ENCODE measurements around the gene MRO. TPM values are rescaled to one million over a fixed set of nuclear protein-coding genes. Genes with fewer than 3 reads are reported as not detected.
"Not testable (repeated sequence)": the region's sequence is repeated elsewhere in the genome, so short reads cannot be mapped to it uniquely, and the experiment has no call there.

The MRO gene
- total RNA-seq, 1 experiment from 2014 or later: not detected

DNA sequence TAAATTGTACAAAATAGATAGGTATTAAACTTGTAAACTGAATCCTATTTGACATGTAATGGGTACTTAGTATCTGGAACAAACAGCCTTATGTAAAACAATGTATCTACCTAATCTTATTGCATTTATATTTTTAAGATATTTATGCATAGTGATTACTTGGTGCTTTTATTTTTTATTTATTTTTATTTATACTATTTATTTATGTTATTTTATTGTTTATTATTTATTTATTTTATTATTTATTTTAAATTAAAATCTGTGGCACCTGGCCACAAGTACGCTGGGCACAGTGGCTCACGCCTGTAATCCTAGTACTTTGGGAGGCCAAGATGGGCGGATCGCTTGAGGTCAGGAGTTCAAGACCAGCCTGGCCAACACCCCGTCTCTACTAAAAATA lies 26.9 kb downstream of the MRO start:
- DNase-seq (ENCODE audit: low read depth): no peak

DNA sequence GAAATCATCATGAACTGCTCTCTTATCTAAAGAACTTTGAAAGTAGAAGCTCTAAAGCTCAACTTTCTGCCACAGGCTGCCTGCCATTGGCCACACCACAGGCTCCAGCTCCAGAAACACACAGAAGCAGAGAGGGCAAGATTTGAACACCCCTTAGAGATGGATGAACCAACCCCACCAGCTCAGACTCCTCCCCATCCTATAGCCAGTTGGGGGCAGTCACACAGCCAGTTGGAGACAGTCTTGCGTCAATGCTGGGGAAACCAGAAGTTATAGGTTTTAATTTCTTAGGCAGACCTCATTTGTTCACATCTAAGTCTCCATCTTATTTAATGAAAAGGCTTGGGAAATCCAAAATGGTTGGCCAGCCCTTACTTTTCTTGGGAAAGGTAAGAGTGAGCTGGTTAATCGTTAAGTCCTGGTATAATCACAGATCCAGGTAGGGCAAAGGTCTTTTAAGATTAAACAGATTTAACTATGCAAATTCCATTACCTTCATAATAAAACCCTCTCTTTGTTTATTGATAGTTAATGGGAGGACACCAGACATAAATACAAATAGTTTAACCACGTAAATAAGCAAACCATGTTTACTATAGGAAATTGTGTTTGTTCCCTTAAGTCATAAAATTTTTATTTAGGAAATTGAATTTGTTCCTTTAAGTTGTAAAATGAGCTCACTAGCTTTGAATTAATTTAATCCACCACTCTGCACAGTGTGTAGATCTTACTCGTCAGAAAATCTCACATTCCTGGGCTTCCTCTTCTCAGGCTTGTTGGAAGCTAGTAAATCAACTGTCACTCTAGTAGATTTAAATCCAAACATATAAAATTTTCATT lies 28.0 kb downstream of the MRO start:
- no peak for DNase-seq (ENCODE audit: low read depth)

DNA sequence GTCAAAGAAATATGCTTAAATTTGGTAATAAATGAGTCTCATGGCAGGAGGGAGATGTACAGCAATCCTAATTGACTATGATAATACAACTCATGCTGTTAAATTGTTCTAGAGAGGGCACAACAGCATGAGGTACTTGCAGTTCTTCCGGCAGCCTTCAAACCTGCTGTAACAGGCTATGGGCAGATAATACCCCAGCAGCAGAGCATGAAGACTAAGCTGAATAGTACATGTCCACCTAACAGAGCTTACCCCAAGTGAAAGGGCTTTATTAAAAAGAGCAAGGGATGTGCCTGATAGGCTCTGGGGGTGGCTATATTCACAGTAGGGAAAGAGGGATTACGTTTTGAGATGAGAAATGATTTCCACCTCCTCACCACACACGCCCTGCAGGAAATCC lies 28.9 kb downstream of the MRO start:
- no peak for DNase-seq (ENCODE audit: low read depth)

DNA sequence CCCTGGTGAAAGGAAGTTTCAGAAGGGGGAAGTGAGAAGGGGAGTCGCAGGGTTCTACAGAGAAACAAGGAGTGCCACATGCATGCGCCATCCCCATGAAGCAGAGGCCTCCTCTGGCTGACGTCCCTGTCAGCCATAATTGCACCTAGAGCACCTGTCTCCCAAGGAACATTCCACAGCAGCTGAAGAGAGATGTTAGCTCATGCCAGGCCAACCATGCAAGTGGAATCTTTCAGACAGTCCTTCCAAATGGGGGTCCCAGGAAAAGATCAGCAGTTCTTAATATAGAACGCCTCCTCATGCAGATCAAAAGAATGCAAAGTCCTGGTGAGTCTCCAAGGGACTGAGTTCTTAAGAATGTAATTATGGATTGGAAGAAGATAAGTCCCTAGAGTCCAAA lies 29.6 kb downstream of the MRO start:
- no peak for DNase-seq (ENCODE audit: low read depth)

DNA sequence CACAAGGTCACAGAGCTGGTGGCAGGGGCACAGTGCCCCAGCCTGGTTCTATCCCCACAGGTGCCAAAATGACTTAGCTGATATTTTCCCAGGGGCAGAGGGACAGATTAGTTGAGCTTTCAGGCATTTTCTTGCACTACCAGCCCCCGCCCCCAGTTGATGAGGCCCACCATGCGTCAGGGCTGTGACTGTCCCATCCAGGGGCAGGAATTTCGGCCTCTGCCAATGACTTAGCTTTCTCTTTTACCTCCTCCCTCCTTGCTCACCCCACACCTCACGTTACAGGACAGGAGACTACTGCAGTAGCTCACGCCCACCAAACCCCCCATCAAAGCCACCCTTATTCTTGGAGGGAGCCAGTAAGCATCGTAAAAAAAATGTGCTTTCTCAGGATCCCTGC lies 31.5 kb downstream of the MRO start:
- DNase-seq (ENCODE audit: low read depth): peak; percentile 31

DNA sequence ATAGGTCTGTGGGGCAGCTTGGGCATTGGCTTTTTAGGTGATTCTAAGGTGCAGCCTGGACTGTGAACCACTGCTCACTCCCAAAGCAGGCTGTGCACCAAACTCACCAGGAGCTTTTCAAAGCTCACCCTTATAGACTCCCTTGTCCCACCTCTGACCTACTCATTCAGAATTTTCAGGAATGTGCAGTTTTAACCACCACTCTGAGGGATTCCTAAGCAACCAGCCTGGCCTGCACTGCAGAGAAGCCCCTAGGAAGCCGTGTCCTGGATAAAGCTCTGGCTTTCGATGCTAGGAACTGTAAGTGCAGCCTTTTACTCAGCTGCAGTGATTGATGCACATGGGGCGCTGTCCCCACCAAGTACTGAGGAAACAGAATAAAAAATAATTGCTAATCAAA lies 33.0 kb downstream of the MRO start:
- DNase-seq (ENCODE audit: low read depth): no peak

DNA sequence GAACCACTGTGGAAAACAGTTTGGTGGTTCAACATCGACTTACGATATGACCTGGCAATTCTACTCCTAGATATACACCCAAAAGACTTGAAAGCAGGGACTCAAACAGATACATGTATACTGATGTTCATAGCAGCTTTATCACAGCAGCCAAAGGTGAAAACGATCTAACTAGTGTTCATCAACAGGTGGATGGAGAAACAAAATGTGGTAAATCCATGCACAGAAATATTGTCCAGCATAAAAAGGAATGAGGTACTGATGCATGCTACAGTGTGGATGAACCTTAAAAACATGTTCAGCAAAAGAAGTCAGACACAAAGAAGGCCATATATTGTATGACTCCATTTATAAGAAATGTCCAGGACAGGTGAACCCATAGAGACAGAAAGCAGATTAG lies 36.3 kb downstream of the MRO start:
- DNase-seq (ENCODE audit: low read depth): no peak

DNA sequence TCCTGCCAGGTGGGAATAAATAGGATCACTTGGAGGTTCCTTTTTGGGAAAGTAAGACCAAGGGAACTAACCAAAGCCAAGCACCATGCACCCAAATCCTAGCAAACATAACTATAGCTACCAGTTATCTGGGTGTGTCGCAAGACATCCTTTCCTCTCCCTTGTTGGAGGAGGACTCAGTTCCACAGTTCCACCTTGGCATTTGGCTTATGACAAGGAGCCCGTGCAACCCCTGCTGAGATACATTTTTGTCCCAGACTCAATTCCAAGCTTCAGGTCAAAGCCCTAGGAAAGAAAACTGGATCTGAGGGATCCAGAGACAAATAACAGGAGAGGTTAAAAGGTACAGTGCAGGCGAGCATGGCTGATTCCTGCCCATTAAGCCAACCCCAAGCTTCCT lies 40.8 kb downstream of the MRO start:
- DNase-seq (ENCODE audit: low read depth): not testable (repeated sequence)

DNA sequence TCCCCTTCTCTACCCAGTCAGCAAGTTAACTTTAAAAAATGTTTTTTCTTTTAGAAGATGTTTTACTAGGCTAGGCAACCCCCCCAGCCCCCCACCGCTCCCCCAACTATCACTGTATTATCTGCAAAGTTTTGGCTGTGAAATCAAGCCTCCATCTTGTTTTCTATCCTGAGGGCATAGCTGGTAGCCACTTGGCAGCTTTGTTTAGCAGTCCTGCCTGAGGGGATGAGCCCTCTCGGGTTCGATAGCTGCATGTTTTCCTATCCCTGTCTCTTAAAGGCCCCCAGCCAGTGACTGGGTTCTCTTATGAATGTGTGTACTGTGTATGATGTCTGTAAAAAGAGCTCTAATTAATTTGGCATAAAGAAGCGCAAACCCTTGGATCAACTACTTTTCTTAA lies 43.4 kb downstream of the MRO start:
- DNase-seq (ENCODE audit: low read depth): no peak

DNA sequence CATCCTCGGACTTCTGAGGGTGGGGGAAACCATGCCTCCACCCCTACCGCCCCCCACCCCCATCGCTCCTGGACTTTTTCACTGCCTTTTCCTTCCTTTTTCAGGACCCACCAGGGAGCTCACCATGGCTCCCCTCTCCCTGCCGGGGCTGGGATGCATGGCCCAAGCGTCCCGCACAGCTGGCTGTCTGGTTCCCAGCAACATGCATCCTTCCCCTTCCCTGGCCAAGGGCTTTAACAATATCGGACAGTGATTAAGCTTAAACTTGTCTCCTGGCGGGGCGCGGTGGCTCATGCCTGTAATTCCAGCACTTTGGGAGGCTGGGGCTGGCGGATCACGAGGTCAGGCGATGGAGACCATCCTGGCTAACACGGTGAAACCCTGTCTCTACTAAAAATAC lies 44.1 kb downstream of the MRO start:
- no peak for DNase-seq (ENCODE audit: low read depth)

DNA sequence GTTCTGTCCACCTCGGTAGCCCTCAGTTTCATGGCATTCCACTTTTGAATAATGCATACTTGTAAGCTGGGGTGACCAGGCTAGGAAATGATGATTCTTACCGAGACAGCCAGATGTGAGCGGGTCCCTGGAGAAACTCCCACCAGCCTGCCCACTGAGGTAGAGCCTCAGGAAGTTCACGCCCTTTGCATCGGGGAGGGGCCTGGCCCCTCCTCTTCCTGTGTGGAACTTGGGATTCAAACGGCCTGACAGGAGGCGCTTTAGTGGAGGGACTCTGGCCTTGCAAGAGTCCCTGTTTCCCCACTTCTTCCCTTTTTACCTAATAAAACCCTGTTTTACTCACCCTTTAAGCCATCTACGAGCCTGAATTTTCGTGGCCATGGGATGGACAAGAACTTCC lies 44.6 kb downstream of the MRO start:
- DNase-seq (ENCODE audit: low read depth): peak; percentile 7

DNA sequence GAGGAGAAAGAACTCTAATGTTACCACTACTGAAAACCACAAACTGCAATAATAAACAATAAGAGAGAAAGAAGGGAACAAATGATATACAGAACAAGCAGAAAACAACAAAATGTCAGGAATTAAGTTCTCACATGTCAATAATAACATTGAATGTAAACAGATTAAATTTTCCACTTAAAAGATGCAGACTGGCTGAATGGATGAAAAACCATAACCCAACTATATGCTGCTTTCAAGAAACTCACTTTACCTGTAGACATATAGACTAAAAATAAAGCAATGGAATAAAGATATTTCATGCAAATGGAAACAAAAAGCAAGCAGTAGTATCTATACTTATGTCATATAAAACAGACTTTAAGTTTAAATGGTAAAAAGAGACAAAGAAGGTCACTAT lies 50.4 kb downstream of the MRO start:
- DNase-seq (ENCODE audit: low read depth): no peak

DNA sequence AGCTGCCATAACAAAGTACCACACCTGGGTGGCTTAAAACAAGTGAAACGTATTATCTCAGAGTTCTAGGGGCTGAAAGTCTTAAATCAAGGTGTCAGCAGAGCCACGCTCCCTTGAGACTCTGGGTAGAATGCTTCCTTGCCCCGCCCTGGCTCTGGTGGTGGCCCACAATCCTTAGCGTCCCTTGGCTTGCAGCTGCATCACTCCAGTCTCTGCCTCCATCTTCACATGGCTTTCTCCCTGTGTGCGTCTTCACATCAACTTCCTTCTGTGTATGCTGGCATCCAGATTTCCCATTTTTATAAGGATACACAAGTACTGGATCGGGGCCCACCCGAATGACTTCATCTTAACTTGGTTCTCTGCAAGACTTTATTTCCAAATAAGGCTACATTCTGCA lies 62.5 kb downstream of the MRO start:
- no peak for DNase-seq (ENCODE audit: low read depth)

DNA sequence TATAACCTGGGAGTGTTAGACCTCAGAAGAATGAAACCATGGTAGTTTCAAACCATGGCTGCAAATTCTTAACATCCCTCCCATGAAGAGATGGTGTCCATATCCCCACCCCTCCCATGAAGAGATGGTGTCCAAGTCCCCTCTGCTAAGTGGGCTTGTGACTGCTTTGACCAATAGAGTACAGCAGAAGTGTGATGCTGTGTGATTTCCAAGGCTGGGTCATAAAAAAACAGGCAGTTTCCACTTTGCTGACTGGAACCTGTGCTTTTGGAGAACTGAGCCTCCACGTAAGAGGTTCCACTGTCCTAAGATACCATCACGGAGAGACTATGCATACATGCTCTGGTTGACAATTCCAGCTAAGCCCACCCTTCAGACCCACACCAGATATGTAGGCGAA lies 65.5 kb downstream of the MRO start:
- no peak for DNase-seq (ENCODE audit: low read depth)

DNA sequence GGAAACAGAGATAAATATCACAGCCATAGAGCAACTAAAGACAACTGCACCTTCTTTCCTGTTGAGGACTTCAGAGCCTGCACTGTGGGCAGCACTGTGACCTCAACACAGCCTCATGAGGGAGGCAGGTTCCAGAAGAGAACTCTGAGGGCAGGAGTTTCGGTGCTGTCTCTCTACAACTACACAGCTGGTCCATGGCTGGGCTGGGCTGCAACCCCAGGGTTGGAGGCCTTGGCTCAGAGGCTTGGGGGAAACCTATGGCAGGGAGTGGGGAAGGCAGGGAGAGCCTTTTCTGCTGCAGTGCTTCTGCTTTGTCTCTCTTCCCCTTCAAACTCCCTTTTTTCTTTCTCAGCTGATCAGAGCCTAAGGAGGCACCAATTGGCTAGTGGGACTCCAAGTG lies 66.5 kb downstream of the MRO start:
- no peak for DNase-seq (ENCODE audit: low read depth)

DNA sequence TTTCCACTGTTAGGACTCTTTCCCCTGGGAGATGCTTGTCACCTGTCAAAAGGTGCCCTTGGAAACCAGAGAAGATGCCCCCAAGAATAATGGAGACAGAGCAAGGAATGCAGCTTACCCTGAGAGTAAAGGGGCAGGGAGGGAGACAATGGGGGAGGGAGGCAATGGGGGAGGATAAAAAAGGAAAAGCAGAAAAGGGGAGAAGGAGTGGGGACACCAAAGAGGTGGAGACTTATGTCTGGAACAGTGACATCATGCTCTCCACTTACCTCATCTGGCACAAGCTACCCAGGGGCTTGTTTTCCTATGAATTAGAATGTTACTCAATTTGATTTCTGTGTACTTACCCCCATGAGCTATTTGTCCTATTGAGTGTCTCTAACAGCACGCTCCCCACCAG lies 67.9 kb downstream of the MRO start:
- no peak for DNase-seq (ENCODE audit: low read depth)

DNA sequence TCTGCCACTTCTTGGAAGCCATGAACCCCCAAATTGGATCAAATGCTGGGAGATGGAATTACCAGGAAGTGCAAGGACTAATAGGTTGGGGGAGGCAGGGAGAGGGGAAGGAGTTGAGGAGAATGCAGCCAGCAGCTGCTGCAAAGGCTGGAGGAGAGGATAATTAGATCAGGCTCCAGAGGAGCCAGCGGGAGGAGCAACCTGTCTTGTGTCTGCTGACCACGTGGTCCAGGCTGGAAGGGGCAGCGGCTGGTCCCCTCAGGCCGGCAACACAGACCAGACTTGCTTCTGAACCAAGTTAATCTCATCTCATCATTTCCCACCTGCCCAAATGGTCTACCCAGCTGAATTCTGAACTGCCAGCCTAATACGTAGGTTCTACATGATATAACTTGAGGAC lies 68.3 kb downstream of the MRO start:
- no peak for DNase-seq (ENCODE audit: low read depth)

DNA sequence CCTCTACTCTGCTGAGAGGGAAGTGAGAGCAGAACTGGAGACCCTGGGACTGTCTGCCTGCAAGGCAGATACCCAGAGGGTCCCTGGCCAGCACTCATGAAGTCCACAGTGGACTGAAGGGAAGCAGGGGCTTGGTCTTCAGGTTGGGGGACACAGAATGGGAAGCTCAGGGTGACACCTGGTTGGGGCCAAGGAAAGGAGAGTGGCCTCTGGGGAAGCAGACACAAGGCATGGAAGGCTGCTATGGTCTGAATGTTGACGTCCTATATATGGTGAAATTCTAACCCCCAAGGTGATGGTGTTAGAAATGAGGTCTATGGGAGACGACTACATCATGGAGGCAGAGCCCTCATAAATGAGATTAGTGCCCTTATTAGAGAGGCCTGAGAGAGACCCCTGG lies 69.3 kb downstream of the MRO start:
- no peak for DNase-seq (ENCODE audit: low read depth)

DNA sequence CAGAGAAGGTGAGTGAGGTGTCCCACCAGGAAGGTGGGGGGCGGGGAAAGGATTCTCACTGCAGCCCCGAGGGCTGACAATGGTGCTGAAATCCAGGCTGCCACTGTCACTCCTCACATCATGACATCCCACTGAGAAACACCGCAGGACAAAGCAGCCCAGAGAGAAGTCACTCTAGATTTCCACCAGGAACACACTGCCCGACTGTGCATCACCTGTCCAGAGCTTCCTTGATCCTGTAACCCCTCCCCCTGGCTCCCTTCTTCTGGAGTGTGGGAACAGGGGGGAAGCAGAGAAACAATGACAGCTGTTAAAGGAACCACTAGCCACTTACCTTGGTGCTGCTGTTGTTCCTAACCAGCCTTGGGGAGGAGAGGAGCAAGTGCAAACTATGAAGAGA lies 69.9 kb downstream of the MRO start:
- no peak for DNase-seq (ENCODE audit: low read depth)

DNA sequence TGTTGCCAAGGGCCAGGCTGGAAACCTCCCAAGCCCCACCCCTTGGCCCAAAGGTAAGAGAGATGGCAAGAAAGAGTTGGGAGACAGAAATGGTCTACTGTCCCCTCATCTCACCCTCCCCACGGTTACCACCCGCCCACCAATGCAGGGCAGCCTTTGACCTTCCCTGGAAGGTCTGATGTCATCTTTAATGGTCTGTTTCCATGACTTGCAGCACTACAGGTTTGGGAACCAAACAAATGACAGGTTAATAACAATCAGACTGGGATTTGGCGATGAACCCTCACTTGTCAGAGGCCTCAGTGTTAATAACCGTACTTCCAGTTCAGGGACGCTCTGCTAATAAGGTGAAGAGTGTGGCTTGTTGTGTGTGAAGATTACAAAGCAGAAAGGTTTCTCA lies 70.4 kb downstream of the MRO start:
- no peak for DNase-seq (ENCODE audit: low read depth)

DNA sequence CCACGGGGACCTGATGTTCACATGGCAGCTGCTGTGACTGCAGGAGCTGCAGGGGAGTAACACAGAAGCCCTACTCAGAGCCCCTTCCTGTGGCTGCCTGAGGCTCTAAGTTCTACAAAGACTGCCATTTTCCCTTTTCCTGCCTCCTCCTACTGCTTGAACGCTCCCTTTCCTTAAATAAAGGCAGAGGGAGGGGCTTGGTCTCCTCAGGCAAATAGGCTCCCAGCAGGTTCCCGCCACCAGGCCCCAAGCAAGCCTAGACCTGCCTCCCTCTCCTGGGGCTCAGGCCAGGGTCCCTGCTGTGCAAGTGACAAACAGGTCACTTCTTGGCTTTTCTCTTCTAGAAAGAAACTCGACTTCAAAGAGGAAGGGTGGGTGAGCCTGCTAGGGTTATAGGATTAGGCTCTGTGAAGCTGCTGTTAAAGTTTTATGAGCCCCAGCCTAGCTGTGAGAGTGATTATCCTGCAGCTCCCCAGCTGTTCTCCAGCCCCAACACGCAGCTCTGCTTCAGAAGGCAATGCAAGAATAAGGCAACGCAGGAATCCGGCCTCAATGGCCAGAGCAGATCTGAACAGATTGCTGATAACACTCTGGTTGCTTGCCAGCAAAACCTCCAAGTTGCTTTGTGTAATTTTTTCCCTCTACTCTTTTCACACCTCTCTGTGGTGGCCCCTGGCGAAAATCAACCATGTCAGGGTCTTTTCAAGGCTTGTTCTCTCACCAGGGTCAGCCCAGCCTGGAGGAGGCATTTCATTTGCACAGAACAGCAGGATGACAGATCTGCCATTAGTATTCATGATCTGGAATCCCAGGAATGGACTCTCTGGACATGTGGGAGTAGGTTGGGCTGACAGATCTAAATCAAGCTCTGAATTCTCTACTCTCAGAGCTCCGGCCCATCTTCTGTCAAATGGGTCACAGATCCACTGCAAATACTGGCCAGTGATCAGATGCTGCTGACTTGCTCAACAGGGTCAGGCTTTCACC lies 71.3 kb downstream of the MRO start:
- DNase-seq (ENCODE audit: low read depth): no peak

DNA sequence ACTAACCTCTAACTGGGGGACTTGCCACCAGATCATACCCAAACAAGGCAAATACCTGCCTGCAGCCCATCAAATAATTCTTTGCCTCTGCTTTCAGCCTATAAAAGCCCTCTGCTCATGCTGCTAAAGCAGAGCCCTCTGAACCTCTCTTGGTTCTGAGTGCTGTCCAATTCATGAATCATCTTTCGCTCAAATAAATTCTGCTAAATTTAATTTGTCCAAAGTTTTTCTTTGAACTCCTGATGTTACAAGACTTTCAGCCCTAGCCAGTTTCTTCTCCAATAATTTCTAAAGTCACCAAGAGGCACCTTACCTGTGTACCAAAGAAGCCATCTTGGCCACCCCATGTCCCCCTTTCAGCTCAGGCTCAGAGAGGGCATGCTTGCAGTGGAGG lies 72.0 kb downstream of the MRO start:
- no peak for DNase-seq (ENCODE audit: low read depth)

DNA sequence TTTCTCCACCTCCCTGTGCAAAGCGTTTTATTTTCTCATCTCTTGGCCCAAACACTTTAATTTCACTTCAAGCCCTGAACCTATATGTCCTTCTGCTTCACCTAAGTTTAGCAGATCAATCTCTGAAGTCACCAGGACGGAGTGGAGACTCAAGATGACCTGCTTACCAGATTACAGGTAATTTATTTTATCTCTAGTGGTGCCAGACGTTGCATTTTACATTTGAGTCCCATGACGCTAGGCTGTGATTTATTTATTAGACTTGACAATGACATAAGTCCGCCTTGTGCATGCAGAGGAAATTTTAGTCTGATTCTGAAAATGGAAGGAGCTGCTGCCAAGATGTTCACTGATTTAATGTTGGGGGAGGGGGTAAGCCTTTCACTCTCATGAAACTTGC lies 73.9 kb downstream of the MRO start:
- DNase-seq (ENCODE audit: low read depth): no peak

Measured in Daoy (cell line).